Trophoblast cell (in vitro differentiated cells and primary cell): Measurements from ENCODE around the gene MAGI1.

Experiments
- DNase-seq, 2 donors: peaks; one replicate each; pipeline ENCODE4 v3.0.0-alpha.2; 2016
- H2AFZ ChIP-seq: 2 replicates; pipeline ENCODE4 v1.6.1; 2013; ENCODE audit warnings: low read length, moderate library complexity, mild to moderate bottlenecking; ENCODE audit not compliant: insufficient read depth, poor library complexity
- H2AK5ac ChIP-seq: 2 replicates; pipeline ENCODE4 v1.6.1; 2013; ENCODE audit warnings: mild to moderate bottlenecking, low read length
- H2BK120ac ChIP-seq: 2 replicates; pipeline ENCODE4 v1.6.1; 2013; ENCODE audit warnings: low read length, mild to moderate bottlenecking, moderate library complexity; ENCODE audit not compliant: insufficient read depth, poor library complexity
- H2BK12ac ChIP-seq: 2 replicates; pipeline ENCODE4 v1.6.1; 2013; ENCODE audit warnings: mild to moderate bottlenecking, low read length, moderate library complexity
- H2BK5ac ChIP-seq: 2 replicates; pipeline ENCODE4 v1.6.1; 2013; ENCODE audit warnings: low read length, low read depth, moderate library complexity, mild to moderate bottlenecking; ENCODE audit not compliant: poor library complexity
- H3K14ac ChIP-seq: 2 replicates; pipeline ENCODE4 v1.6.1; 2013; ENCODE audit warnings: mild to moderate bottlenecking, low read length
- H3K18ac ChIP-seq: 2 replicates; pipeline ENCODE4 v1.6.1; 2013; ENCODE audit warnings: mild to moderate bottlenecking, low read length
- H3K23ac ChIP-seq: 2 replicates; pipeline ENCODE4 v1.6.1; 2013; ENCODE audit warnings: low read length
- H3K27ac ChIP-seq: 2 replicates; pipeline ENCODE4 v1.5.1; 2013; ENCODE audit warnings: low read depth, mild to moderate bottlenecking, inconsistent platforms, low read length, moderate library complexity
- H3K27me3 ChIP-seq: 2 replicates; pipeline ENCODE4 v1.6.1; 2013; ENCODE audit warnings: inconsistent platforms, mild to moderate bottlenecking, low read length, moderate library complexity; ENCODE audit not compliant: insufficient read depth
- H3K36me3 ChIP-seq, 2 experiments: 1 replicate in 1 of 2; 2 replicates in 1 of 2; pipeline ENCODE4 v1.6.1; 2013; ENCODE audit warnings: low read length in 2 of 2, mild to moderate bottlenecking in 2 of 2, moderate library complexity in 1 of 2; ENCODE audit not compliant: insufficient read depth in 2 of 2, control insufficient read depth in 1 of 2
- H3K4ac ChIP-seq: 2 replicates; pipeline ENCODE4 v1.6.1; 2013; ENCODE audit warnings: low read depth, mild to moderate bottlenecking, low read length, moderate library complexity
- H3K4me1 ChIP-seq, 2 experiments: 1 replicate in 1 of 2; 2 replicates in 1 of 2; pipeline ENCODE4 v1.6.1; 2013; ENCODE audit warnings: low read length in 2 of 2, mild to moderate bottlenecking in 2 of 2, moderate library complexity in 1 of 2; ENCODE audit not compliant: insufficient read depth in 2 of 2, control insufficient read depth in 1 of 2
- H3K4me2 ChIP-seq: 2 replicates; pipeline ENCODE4 v1.6.1; 2013; ENCODE audit warnings: inconsistent platforms, mild to moderate bottlenecking, low read length, moderate library complexity
- H3K4me3 ChIP-seq: 2 replicates; pipeline ENCODE4 v1.5.1; 2013; ENCODE audit warnings: mild to moderate bottlenecking, low read depth, low read length, inconsistent platforms
- H3K79me1 ChIP-seq: one replicate; pipeline ENCODE4 v1.6.1; 2013; ENCODE audit warnings: low read length
- H3K79me2 ChIP-seq: 2 replicates; pipeline ENCODE4 v1.6.1; 2013; ENCODE audit warnings: low read length, mild to moderate bottlenecking; ENCODE audit not compliant: control insufficient read depth, insufficient read depth, poor library complexity
- H3K9ac ChIP-seq: 2 replicates; pipeline ENCODE4 v1.6.1; 2013; ENCODE audit warnings: mild to moderate bottlenecking, low read length
- H3K9me3 ChIP-seq: 2 replicates; pipeline ENCODE4 v1.6.1; 2013; ENCODE audit warnings: low read depth, mild to moderate bottlenecking, control low read depth, inconsistent platforms, low read length; ENCODE audit not compliant: insufficient read depth
- H4K12ac ChIP-seq: 2 replicates; pipeline ENCODE4 v1.6.1; 2013; ENCODE audit warnings: low read depth, mild to moderate bottlenecking, low read length, moderate library complexity
- H4K8ac ChIP-seq: 2 replicates; pipeline ENCODE4 v1.6.1; 2013; ENCODE audit warnings: low read depth, mild to moderate bottlenecking, low read length, moderate library complexity
- H4K91ac ChIP-seq: one replicate; pipeline ENCODE4 v1.6.1; 2013; ENCODE audit warnings: low read depth, mild to moderate bottlenecking, low read length, moderate library complexity
- WGBS: extraction: QIAGEN DNeasy Blood & Tissue Kit; methylation state at CpG from one replicate; pipeline ENCODE4 v1.1.7; 2013; ENCODE audit warnings: missing lambda C conversion rate; ENCODE audit not compliant: insufficient read length, insufficient coverage; ENCODE audit errors: extremely low coverage; 5-methylcytosine and 5-hydroxymethylcytosine counted together

The MAGI1 gene

DNA sequence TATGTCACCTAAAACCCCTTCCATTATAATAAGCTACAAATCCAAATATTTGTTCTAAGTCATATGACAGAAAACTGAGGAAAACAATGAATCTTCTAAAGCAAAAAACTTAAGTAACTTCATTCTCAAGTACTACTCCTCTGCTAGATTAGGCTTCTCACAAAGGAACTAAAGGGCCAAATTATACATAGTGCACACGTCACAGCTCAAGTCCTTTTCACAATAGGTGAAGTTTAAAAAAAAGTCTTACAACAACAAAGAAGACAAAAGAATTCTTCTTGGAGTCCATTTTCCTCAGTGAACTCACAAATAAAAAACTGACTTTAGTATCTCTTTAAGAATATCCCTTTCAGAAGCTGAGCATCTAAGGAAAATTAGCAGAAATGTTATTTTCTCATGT lies 479.9 kb downstream of the MAGI1 start:
- Histone ChIP-seq H3K9me3 (no peaks in the 10 kb centered on the region), H3K14ac (no peak overlapping the region), H3K27ac (no peak overlapping the region), H2AFZ (no peak overlapping the region), H2BK12ac (no peak overlapping the region), H3K18ac (no peak overlapping the region), H4K91ac (no peak overlapping the region), H3K4ac (no peak overlapping the region), H3K79me1 (no peaks in the 10 kb centered on the region), H4K8ac (no peak overlapping the region), H3K23ac (no peak overlapping the region), H3K79me2 (no peaks in the 10 kb centered on the region), H2AK5ac (no peak overlapping the region), H3K36me3 (no peaks in the 10 kb centered on the region), H3K4me3 (no peak overlapping the region), H4K12ac (no peak overlapping the region), H2BK120ac (no peak overlapping the region), H2BK5ac (no peak overlapping the region), H3K4me1 (no peaks in the 10 kb centered on the region), H3K27me3 (no peaks in the 10 kb centered on the region), H3K9ac (no peak overlapping the region), H3K4me2 (no peak overlapping the region)
- no CpG with 5 or more reads among the region's 1 CpG for WGBS
- DNase-seq: no peak

DNA sequence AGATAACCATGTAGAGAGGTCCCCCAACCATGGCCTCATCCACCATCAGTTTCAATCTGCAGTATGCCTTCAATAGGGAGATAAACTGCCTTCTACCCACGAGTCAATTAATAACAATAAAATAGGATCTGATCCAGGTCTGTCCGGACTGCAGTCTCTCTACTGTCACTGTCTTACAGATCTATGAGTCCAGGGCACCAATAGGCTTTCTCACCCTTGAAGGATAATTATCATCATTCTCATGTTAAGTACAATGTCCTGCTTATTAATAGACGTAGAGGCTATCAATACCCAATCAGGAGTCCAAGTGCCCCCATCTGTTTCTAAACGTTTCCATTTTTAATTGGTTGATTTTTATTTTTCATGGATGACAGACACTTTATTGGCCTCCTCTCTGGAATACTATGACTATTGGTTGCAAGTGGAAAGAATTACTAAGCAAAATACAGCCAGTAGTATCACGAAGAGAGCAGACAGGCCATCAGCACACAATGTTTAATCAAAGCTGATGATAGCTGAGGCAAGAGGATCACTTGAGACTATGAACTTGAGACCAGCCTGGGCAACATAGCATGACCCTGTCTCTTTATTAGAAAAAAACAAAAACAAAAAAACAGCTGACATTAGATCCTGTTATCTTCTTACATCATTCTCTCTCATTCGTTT lies 480.7 kb downstream of the MAGI1 start:
- Histone ChIP-seq H2BK5ac (no peak overlapping the region), H3K18ac (no peak overlapping the region), H3K36me3 (no peaks in the 10 kb centered on the region), H3K79me1 (no peaks in the 10 kb centered on the region), H3K4ac (no peak overlapping the region), H3K79me2 (no peaks in the 10 kb centered on the region), H3K23ac (no peak overlapping the region), H3K9ac (no peak overlapping the region), H3K4me2 (no peak overlapping the region), H3K27ac (no peak overlapping the region), H3K4me1 (no peaks in the 10 kb centered on the region), H4K8ac (no peak overlapping the region), H3K9me3 (no peaks in the 10 kb centered on the region), H2BK120ac (no peak overlapping the region), H2BK12ac (no peak overlapping the region), H2AK5ac (no peak overlapping the region), H3K27me3 (no peaks in the 10 kb centered on the region), H2AFZ (no peak overlapping the region), H3K14ac (no peak overlapping the region), H4K12ac (no peak overlapping the region), H4K91ac (no peak overlapping the region), H3K4me3 (no peak overlapping the region)
- no peak for DNase-seq
- no CpG with 5 or more reads among the region's 6 CpGs for WGBS

DNA sequence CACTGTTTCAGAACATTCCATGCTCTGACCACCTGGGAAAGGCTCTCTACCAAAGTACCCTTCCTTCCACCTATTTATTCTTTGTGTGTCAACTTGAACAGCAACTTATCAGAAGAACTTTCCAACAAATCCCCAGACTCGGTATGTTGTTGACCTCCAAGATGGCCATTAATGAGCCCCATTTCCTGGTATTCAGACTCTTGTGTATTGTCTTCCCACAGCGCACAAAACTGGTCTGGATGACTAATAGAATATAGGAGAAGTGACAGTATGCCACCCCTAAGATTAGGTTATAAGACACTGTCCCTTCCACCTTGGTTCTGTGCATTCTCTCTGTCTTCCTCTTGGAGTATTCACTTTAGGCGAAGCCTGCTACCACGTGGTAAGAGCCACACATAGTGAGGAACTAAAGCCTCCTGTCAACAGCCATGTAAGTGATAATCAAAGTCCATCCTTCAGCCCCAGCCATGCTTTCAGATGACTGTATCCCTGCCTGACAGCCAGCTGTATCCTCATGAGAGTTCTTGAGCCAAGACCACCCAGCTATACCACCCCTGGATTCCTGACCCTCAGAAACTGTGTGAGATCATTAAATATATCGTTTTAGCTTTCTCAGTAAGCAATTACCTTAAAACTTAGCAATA lies 481.7 kb downstream of the MAGI1 start:
- H4K12ac ChIP-seq: no peak overlapping the region
- H3K4ac ChIP-seq: no peak overlapping the region
- no peaks in the 10 kb centered on the region for H3K36me3 ChIP-seq
- no peak overlapping the region for H3K4me2 ChIP-seq
- WGBS: no CpG with 5 or more reads among the region's 5 CpGs
- no peak overlapping the region for H2AFZ ChIP-seq
- H3K27me3 ChIP-seq: no peaks in the 10 kb centered on the region
- H2BK5ac ChIP-seq: no peak overlapping the region
- no peaks in the 10 kb centered on the region for H3K79me2 ChIP-seq
- peak overlapping the region; percentile 83 for H3K23ac ChIP-seq
- no peaks in the 10 kb centered on the region for H3K9me3 ChIP-seq
- no peak overlapping the region for H3K9ac ChIP-seq
- H3K4me1 ChIP-seq: no peaks in the 10 kb centered on the region
- H3K14ac ChIP-seq: no peak overlapping the region
- H3K4me3 ChIP-seq: no peak overlapping the region
- H4K8ac ChIP-seq: no peak overlapping the region
- H2BK120ac ChIP-seq: no peak overlapping the region
- no peak overlapping the region for H2BK12ac ChIP-seq
- DNase-seq: no peak
- H2AK5ac ChIP-seq: no peak overlapping the region
- H3K18ac ChIP-seq: no peak overlapping the region
- H3K27ac ChIP-seq: no peak overlapping the region
- no peaks in the 10 kb centered on the region for H3K79me1 ChIP-seq
- H4K91ac ChIP-seq: no peak overlapping the region

DNA sequence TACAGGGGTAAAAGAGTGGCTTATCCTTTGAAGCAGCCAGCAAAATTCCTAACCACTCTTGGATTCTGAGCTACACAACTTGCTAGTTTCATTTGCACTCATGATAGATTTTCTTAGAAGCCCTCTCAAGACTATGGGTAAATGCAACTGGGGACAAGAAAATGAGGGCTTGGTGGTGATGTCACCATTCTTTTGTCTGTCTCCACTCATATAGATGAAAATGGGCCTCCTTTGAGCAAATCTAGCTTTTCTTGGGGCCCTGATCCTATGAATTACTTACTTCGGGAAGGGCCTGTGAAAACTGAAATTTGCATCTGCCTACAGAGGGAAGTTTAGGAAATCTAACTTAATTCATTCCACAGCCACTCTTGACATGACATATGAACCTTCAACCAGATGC lies 486.3 kb downstream of the MAGI1 start:
- Histone ChIP-seq H4K8ac (no peak overlapping the region), H3K14ac (no peak overlapping the region), H2AK5ac (no peak overlapping the region), H3K79me2 (no peaks in the 10 kb centered on the region), H3K36me3 (no peaks in the 10 kb centered on the region), H3K4me1 (peaks cover 4 to 6% of the 10 kb centered on the region in 2 experiments), H4K12ac (no peak overlapping the region), H3K9me3 (no peaks in the 10 kb centered on the region), H3K9ac (no peak overlapping the region), H3K4ac (no peak overlapping the region), H3K23ac (no peak overlapping the region), H3K4me2 (no peak overlapping the region), H3K27me3 (peaks cover 24% of the 10 kb centered on the region), H3K18ac (no peak overlapping the region), H2AFZ (no peak overlapping the region), H3K79me1 (no peaks in the 10 kb centered on the region), H2BK120ac (no peak overlapping the region), H4K91ac (no peak overlapping the region), H2BK5ac (no peak overlapping the region), H2BK12ac (no peak overlapping the region), H3K27ac (no peak overlapping the region), H3K4me3 (no peak overlapping the region)
- DNase-seq: no peak
- no CpG with 5 or more reads among the region's 1 CpG for WGBS
